Left ventricle myocardium inferior (tissue), 1 donor: ENCODE results near the gene GPR55. TPM values are rescaled to one million over a fixed set of nuclear protein-coding genes. Genes with fewer than 3 reads are reported as not detected.
A peak's percentile ranks its signal among the peaks of the same experiment; 100 is the strongest.
"Not testable (repeated sequence)": the region's sequence is repeated elsewhere in the genome, so short reads cannot be mapped to it uniquely, and the experiment has no call there.

Experiments used
- DNase-seq: peaks from one replicate; pipeline ENCODE4 v3.0.0-alpha.2; 2020
- H3K27ac ChIP-seq: fragments of 200-600 bp; replicated peaks from 2 replicates; pipeline ENCODE4 v1.8.0; 2021
- H3K27me3 ChIP-seq: fragments of 200-600 bp; 2 replicates; pipeline ENCODE4 v1.8.0; 2021; ENCODE audit warnings: low read depth
- H3K36me3 ChIP-seq: fragments of 200-600 bp; 2 replicates; pipeline ENCODE4 v1.8.0; 2021
- H3K4me1 ChIP-seq: fragments of 200-600 bp; 2 replicates; pipeline ENCODE4 v1.8.0; 2021
- H3K4me3 ChIP-seq: fragments of 200-600 bp; 2 replicates; pipeline ENCODE4 v1.8.0; 2021; ENCODE audit warnings: mild to moderate bottlenecking, moderate library complexity
- H3K9me3 ChIP-seq: fragments of 200-600 bp; replicated peaks from 2 replicates; pipeline ENCODE4 v1.8.0; 2021
- intact Hi-C: fragments of 100-400 bp; cut with micrococcal nuclease; formaldehyde crosslinking; loops from one replicate; pipeline ENCODE4 v1.11.0; 2022
- long read RNA-seq: library from polyadenylated mRNA; unstranded; transcript quantifications from one replicate; pipeline ENCODE4 v2.0.0, GENCODE V29; 2021
- total RNA-seq: library from RNA; stranded (reverse); fragmentation: NEBNext Ultra II Directional; extraction: Animal tissue kit (Norgen Biotek cat#: 25700); gene quantifications from one replicate; pipeline ENCODE4 v1.2.1, GENCODE V29; 2021
- TF ChIP-seq, protein P1 (sequence below): fragments of 200-600 bp; IDR thresholded peaks from 2 replicates; pipeline ENCODE4 v1.8.0; 2021; ENCODE audit warnings: antibody characterized with exemption, mild to moderate bottlenecking, borderline replicate concordance
- donor health status: DM: no; HTN: yes; CAD: no; lungs with severe emphysema.

Gene GPR55
- not detected for total RNA-seq
- long read RNA-seq, result 0 reads

GRCh38 chr2:230924470-230925341 is at the start of gene GPR55:
GPR55 (minus strand) TSS chr2:230925242; CDS start chr2:230910962, 14,280 bp downstream.
- H3K36me3 ChIP-seq, result no peaks in the 10 kb centered on the region
- intact Hi-C loops, result no loop called here
- no peak within 1 kb of the TSS for H3K27ac ChIP-seq
- H3K4me3 ChIP-seq, result no peak within 1 kb of the TSS
- H3K4me1 ChIP-seq, result no peaks in the 10 kb centered on the region
- no peaks in the 10 kb centered on the region for H3K9me3 ChIP-seq
- H3K27me3 ChIP-seq, result peaks cover 33% of the 10 kb centered on the region
- TF ChIP-seq, protein P1, sequence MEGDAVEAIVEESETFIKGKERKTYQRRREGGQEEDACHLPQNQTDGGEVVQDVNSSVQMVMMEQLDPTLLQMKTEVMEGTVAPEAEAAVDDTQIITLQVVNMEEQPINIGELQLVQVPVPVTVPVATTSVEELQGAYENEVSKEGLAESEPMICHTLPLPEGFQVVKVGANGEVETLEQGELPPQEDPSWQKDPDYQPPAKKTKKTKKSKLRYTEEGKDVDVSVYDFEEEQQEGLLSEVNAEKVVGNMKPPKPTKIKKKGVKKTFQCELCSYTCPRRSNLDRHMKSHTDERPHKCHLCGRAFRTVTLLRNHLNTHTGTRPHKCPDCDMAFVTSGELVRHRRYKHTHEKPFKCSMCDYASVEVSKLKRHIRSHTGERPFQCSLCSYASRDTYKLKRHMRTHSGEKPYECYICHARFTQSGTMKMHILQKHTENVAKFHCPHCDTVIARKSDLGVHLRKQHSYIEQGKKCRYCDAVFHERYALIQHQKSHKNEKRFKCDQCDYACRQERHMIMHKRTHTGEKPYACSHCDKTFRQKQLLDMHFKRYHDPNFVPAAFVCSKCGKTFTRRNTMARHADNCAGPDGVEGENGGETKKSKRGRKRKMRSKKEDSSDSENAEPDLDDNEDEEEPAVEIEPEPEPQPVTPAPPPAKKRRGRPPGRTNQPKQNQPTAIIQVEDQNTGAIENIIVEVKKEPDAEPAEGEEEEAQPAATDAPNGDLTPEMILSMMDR, result peak; percentile 27
- DNase-seq, result no peak

- H3K36me3 ChIP-seq, result no peaks in the 10 kb centered on the region
- no peak for DNase-seq
- no peak overlapping the region for H3K4me3 ChIP-seq
- no peaks in the 10 kb centered on the region for H3K9me3 ChIP-seq
- H3K27me3 ChIP-seq, result peaks cover 48% of the 10 kb centered on the region
- intact Hi-C loops, result no loop called here
- TF ChIP-seq, protein P1, result no peak
- no peak overlapping the region for H3K27ac ChIP-seq
- no peaks in the 10 kb centered on the region for H3K4me1 ChIP-seq
Measured at GRCh38 chr2:230974096-230974913, 49.3 kb upstream of the GPR55 start.

DNA sequence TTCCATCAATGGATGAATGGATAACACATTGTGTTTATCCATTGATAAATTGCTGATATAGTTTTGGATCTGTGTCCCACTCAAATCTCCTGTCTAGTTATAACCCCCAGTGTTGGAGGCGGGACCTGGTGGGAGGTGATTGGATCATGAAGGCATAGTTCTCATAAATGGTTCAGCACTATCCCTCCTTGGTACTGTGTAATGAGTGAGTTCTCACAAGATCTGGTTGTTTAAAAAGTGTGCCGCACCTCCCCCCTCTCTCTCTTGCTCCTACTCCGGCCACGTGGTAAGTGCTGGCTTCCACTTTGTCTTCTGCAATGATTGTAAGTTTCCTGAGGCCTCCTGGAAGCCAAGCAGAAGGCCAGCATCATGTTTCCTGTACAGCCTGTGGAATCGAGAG is 47.0 kb upstream of the GPR55 start:
- DNase-seq, result no peak
- Histone ChIP-seq H3K27me3 (peaks cover 32% of the 10 kb centered on the region), H3K4me3 (no peak overlapping the region), H3K9me3 (no peaks in the 10 kb centered on the region), H3K4me1 (no peaks in the 10 kb centered on the region), H3K36me3 (no peaks in the 10 kb centered on the region), H3K27ac (no peak overlapping the region)
- TF ChIP-seq, protein P1, result no peak
- intact Hi-C loops, result no loop called here

DNA sequence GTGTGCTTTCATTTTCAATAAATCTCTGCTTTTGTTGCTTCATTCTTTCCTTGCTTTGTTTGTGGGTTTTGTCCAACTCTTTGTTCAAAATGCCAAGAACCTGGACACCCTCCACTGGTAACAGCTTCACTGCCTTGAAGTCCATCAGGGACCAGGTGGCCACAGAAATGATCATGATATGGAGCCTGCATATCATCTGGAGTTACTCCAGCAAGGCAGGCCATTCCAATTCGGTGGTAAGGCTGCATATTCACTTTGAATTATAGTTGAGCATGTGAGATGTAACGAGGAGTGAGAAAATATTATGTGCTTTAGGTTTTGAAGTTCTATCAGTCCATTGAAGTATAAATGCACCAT is 44.6 kb upstream of the GPR55 start:
- Histone ChIP-seq H3K27me3 (peaks cover 9% of the 10 kb centered on the region), H3K9me3 (no peaks in the 10 kb centered on the region), H3K27ac (no peak overlapping the region), H3K4me1 (no peaks in the 10 kb centered on the region), H3K4me3 (no peak overlapping the region), H3K36me3 (no peaks in the 10 kb centered on the region)
- DNase-seq, result no peak
- TF ChIP-seq, protein P1, result no peak
- intact Hi-C loops, result no loop called here

DNA sequence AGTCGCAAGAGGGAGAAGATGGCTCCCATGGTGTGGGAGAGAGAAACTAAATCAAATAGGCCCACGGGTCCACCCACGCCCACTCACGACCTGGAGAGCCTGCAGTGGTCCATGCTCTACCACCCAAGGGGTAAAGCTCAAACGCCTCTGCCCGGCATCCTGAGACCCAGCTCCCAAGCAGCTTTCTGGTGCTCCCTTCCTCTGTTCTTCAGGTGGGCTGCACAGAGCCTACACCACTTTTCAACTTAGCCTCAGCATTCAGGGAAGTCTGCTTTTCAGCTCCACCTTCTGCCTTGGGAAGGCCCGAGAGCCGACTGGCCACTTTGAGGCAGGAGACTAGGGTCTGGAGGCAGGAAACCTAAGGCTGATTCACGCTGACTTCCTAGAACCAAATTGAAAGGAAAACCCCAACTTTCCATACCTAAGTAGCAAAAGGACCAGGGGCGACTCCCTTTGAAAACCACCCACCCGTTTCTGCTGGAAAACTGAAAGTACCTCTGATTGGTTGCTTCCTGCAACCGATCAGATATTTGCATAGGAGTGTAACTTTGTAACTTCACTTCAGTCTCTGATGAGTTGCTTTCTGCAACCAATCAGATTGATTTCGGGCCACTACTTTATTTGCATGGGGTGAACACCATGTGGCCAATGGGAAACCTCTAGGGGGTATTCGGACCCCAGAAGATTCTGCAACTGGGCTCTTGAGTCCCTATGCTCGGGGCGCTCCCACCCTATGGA is 44.0 kb upstream of the GPR55 start:
- TF ChIP-seq, protein P1, result no peak
- no peak for DNase-seq
- Histone ChIP-seq H3K27ac (no peak overlapping the region), H3K36me3 (no peaks in the 10 kb centered on the region), H3K9me3 (no peaks in the 10 kb centered on the region), H3K27me3 (peaks cover 9% of the 10 kb centered on the region), H3K4me3 (no peak overlapping the region), H3K4me1 (no peaks in the 10 kb centered on the region)
- intact Hi-C loops, result no loop called here

DNA sequence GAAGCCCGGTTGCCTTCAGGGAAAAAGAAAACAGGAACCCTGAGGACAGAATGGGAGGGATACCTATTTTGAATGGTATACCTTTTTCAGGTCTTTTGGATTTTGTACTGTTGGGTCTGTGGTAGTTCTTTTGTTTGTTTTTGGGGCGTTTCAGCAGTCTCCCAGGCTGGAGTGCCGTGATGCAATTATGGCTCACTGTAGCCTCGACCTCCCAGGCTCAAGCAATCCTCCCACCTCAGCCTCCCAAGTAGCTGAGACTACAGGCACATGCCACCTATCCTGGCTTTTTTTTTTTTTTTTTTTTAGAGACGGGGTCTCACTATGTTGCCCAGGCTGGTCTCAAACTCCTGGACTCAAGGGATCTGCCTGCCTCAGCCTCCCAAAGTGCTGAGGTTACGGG is 43.3 kb upstream of the GPR55 start:
- H3K4me3 ChIP-seq, DNase-seq, intact Hi-C loops, H3K9me3 ChIP-seq, H3K36me3 ChIP-seq, H3K27ac ChIP-seq, H3K4me1 ChIP-seq: not testable (repeated sequence)
- peaks cover 12% of the 10 kb centered on the region for H3K27me3 ChIP-seq
